HG02759 (cell line): ENCODE measurements around the gene COQ10B.

Experiments used
- ATAC-seq: cut with Tn5 transposase; IDR thresholded peaks from one replicate; pipeline ENCODE4 v1.9.1; 2021; ENCODE audit warnings: mild to moderate bottlenecking, moderate library complexity; ENCODE audit not compliant: unreplicated experiment

The COQ10B gene

DNA sequence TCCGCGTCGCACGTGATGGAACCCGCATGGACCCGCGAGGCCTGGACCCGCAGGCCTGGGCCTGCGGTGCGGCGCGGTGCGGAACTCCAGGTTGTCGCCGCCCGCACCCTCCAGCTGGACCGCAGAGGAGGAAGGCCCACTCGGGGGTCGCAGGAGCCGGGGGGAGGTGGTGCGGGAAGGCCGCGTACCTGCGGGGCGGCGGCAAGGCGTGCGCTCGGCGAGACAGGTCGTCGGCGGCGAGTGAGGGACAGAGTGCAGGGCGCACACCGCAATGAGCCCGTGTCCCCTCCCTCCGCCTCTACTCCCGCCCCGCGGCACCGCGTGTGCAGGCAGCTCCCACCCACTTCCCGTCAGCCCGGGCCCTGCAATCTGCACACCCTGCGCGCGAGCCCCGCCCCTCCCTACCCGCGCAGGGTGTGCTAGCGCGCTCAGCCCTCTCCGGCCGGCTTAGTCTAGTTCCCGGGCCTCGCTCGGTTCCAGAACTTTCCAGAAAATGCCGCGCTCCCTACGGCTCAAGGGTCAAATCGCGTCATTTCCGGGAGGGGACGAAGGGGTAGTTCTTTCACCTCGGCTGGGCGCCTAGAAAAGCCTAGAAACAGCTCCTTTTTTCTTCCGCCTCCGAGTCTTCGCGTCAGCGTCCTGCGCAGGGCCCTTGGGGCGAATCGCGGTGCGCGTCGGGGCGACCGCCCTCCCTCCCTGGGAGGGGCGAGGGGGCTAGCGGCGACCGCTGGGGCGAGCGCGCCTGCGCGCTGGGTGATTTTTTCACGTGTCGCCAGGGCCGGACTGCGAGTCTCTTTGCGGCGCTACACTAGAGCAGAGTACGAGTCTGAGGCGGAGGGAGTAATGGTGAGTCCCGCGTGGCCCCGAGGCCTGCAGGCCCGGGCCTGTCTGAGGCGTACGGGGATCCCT, 46.5 kb downstream of the COQ10B start, which contains the start of the genes HSPD1 and HSPE1:
Gene HSPD1, minus strand, starts transcription at position 247 of the 909 bp plus-strand sequence. CDS start 992 bp downstream, outside the sequence.
Gene HSPE1, plus strand, starts transcription at position 786 of the 909 bp plus-strand sequence. Its CDS starts 58 bp downstream, at position 844.
- peak; percentile 82 for ATAC-seq

- peak; percentile 4 for ATAC-seq
These were observed 47.3 kb downstream of the COQ10B start for GRCh38 chr2:197500503-197501131.

DNA sequence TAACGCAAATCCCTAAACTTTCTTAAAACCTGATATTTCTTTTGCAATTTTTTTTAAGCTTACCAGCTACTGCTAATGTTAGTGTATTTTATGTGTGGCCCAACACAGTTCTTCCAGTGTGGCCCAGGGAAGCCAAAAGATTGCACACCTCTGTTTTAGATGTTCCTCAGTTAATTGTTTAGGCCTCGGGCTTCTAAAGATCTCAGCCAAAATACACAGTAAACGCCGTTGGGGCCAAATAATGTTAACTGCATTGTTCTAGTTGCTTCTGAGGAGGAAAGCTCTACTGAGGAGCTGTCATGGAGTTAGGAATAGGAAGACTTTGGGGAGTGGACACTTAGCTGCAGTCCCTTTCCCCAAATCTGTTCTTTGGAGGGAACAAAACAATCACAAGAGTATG, 48.8 kb downstream of the COQ10B start:
- no peak for ATAC-seq

- ATAC-seq, result no peak
These were observed 49.3 kb downstream of the COQ10B start for GRCh38 chr2:197502685-197503084.

GRCh38 chr2:197504000-197504399, 50.6 kb downstream of the COQ10B start:
- no peak for ATAC-seq

GRCh38 chr2:197504512-197504911, 51.2 kb downstream of the COQ10B start:
- no peak for ATAC-seq

DNA sequence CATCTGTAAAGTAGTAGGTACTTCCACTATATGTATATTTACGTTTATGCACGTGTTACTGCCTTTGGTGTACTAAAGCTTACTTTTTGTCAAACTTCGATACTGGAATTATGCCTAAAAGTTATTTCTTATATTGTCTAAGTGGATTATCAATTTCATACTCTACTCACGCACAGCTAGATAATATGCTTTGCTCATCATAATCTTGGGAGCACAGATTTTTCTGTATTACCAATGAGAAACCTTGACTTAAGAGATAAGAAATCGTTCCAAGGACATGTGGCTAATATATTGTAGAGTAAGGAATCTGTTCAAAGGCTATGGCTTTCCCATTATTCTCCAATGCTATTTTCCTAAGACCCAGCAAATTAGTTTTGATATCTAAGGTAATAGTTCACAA, 53.3 kb downstream of the COQ10B start:
- ATAC-seq, result no peak

DNA sequence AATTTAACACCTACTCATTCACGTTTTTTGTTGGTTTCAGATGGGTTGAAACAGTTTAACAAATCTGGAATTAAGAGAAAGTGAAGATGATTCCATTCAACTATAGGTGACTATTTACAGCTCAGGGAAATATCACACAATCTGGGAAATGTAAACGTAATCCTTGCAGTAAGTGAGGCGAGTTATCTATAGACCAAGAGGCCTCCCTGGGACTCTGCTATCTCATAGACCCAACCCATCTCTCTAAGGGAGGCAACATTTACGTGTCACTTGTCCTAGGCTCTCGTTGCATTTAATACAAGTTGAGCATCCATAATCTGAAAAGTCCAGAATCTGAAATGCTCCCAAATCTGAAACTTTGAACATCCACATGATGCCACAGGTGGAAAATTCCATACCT, 60.6 kb downstream of the COQ10B start:
- no peak for ATAC-seq

- no peak for ATAC-seq
These were observed 61.4 kb downstream of the COQ10B start for GRCh38 chr2:197514754-197515153.

- peak; percentile 1 for ATAC-seq
These were observed 62.0 kb downstream of the COQ10B start for GRCh38 chr2:197515315-197515738.

DNA sequence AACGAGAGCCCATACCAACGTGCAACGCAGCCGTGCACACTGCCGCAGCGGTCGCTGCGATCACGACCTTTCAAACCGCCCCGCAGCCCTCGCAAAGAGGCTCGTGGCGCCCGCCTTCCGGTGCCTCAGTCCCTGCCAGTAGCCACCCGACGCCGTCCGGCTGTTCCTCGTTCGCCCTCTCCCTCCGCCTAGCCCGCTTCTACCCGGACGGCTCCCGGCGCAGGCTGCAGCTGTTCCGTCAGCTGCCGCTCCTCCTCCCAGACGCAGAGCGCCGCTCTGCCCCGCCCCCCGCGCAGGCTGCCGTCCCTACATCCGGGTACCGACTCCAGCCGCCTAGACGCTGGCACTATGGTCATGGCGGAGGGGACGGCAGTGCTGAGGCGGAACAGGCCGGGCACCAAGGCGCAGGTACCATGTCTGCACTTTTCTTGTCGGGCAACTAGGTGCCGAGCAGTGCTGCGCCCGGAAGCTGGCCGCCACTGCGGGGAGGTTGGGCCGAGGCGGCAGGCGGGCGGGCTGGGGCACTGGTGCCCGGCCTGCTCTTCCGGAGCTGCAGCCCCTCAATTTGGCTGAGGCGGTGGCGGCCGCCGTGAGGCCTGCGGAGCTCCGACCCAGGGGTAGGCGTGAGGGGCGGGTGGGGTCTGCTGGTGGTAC, 62.5 kb downstream of the COQ10B start, which contains the start of gene MOB4:
Gene MOB4, plus strand, starts transcription at position 328 of the 654 bp plus-strand sequence. Its CDS starts 21 bp downstream, at position 349.
- ATAC-seq, result peak; percentile 95

- peak; percentile 8 for ATAC-seq
These were observed 63.0 kb downstream of the COQ10B start for GRCh38 chr2:197516393-197516761.

DNA sequence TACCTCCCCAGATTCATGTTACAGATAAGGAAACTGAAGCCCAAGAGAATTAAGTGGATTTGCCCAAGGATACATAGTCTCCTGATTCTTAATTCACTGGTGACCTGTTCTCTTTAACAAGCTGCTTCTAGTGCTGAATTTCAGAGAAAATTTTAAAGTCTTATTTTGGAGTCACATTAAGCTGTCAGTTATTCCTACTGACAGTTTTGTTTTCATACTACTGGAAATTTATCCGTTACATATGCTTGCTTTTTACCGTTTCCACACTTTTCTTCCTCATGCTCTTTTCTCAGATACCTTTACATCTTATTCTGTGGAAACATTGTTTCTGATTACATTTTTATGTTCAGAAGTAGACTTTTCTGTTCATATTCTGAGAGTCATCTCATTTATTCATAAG, 63.8 kb downstream of the COQ10B start:
- no peak for ATAC-seq
